Right lobe of liver (tissue), 6 donors: ENCODE data around the gene ZMYND19. TPM values are rescaled to one million over a fixed set of nuclear protein-coding genes. Genes with fewer than 3 reads are reported as not detected.
A peak's percentile ranks its signal among the peaks of the same experiment; 100 is the strongest.

Experiments used
- ATAC-seq, 4 donors: fragments of 200-7000 bp; cut with Tn5 transposase; one replicate each; pipeline ENCODE4 v1.9.1; 2020; ENCODE audit warnings: mild to moderate bottlenecking in 4 of 4, moderate library complexity in 4 of 4
- DNase-seq, 3 donors: peaks; one replicate each; pipeline ENCODE4 v3.0.0-alpha.2; 2020
- H3K27ac ChIP-seq, 3 donors: fragments of 200-600 bp; one replicate each; pipeline ENCODE4 v1.8.0; 2022
- H3K27me3 ChIP-seq, 2 donors: fragments of 200-600 bp; one replicate each; pipeline ENCODE4 v1.8.0; 2022
- H3K36me3 ChIP-seq, 4 donors: fragments of 200-600 bp; sonication (generic) in 1 of 4; one replicate each; pipeline versions ENCODE4 v1.5.1 to v1.8.0; 2017 to 2022; ENCODE audit warnings: control low read depth in 1 of 4
- H3K4me1 ChIP-seq, 4 donors: fragments of 200-600 bp; sonication (generic) in 1 of 4; one replicate each; pipeline versions ENCODE4 v1.5.1 to v1.8.0; 2017 to 2022; ENCODE audit warnings: control low read depth in 1 of 4
- H3K4me3 ChIP-seq, 3 donors: fragments of 200-600 bp; one replicate each; pipeline ENCODE4 v1.8.0; 2022
- H3K9me3 ChIP-seq, 4 donors: fragments of 200-600 bp; sonication (generic) in 1 of 4; one replicate each; pipeline versions ENCODE4 v1.5.1 to v1.8.0; 2017 to 2022; ENCODE audit warnings: control low read depth in 1 of 4
- POLR2A ChIP-seq: fragments of 450-650 bp; IDR thresholded peaks from one replicate; pipeline ENCODE4 v1.6.1; 2017; ENCODE audit warnings: antibody characterized with exemption, mild to moderate bottlenecking
- WGBS: methylation state at CpG from one replicate; pipeline ENCODE4 v1.1.6; 2018; ENCODE audit warnings: low coverage, low lambda C conversion rate; ENCODE audit not compliant: insufficient coverage; ENCODE audit errors: missing lambda C conversion rate; 5-methylcytosine and 5-hydroxymethylcytosine counted together
- intact Hi-C, 2 donors: fragments of 100-400 bp; cut with DNase I; formaldehyde crosslinking; loops; one replicate each; pipeline versions ENCODE4 v1.11.2 to v1.14.1; 2022
- total RNA-seq, 6 experiments: library from RNA; depleted of rRNA in 2 of 6; stranded (reverse); fragments of >200 nt in 2 of 6; fragmentation: NEBNext Ultra II Directional in 3 of 6; extraction: Animal tissue kit (Norgen Biotek cat#: 25700) in 3 of 6; gene quantifications; one replicate each; pipeline versions ENCODE4 v1.1.0 to v1.2.4, GENCODE V29; 2016 to 2023
- TF ChIP-seq, protein P1 (sequence below), 4 donors: fragments of 200-600 bp in 3 of 4; fragments of 450-650 bp in 1 of 4; IDR thresholded peaks; one replicate each; pipeline versions ENCODE4 v1.5.1 to v1.8.0; 2016 to 2022; ENCODE audit warnings: antibody characterized with exemption in 4 of 4, mild to moderate bottlenecking in 2 of 4
- donor health status: DM: no; HTN: yes; CAD: no.
- donor health status: DM: no; HTN: no; CAD: no.
- donor health status: DM: no; HTN: no; CAD: no.
- donor health status: DM: no; HTN: yes; CAD: no.
- donor health status: DM: no; HTN: yes; CAD: no.

Gene ZMYND19
- total RNA-seq, 6 experiments from 2014 or later, result 8.4 to 11.7 (median 9.0) TPM

DNA sequence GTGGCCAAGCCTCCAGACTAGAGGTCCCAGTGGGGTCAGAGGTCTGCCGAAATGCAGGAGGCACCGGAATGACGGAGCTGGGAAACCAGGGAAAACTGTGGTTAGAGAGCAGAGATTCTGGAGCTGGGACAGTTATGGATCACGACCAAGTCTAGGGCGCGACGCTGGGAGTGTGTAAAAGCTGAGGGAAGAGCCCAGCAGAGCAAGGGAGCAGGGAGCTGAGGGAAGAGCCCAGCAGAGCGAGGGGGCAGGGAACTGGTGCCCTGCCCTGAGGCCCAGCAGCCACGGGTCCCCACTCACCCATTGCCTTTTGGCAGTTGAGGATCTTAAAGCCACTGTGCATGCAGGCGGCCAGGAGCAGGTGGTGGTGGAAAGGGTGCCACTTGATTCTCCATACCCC lies 26.2 kb downstream of the ZMYND19 start:
- peaks cover 0 to 9% (median 0%) of the 10 kb centered on the region in 4 donors for H3K4me1 ChIP-seq
- peaks cover 0 to 19% (median 0%) of the 10 kb centered on the region in 4 donors for H3K36me3 ChIP-seq
- TF ChIP-seq, protein P1, sequence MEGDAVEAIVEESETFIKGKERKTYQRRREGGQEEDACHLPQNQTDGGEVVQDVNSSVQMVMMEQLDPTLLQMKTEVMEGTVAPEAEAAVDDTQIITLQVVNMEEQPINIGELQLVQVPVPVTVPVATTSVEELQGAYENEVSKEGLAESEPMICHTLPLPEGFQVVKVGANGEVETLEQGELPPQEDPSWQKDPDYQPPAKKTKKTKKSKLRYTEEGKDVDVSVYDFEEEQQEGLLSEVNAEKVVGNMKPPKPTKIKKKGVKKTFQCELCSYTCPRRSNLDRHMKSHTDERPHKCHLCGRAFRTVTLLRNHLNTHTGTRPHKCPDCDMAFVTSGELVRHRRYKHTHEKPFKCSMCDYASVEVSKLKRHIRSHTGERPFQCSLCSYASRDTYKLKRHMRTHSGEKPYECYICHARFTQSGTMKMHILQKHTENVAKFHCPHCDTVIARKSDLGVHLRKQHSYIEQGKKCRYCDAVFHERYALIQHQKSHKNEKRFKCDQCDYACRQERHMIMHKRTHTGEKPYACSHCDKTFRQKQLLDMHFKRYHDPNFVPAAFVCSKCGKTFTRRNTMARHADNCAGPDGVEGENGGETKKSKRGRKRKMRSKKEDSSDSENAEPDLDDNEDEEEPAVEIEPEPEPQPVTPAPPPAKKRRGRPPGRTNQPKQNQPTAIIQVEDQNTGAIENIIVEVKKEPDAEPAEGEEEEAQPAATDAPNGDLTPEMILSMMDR (IDR thresholded peaks at IDR 0.05), result no peak
- no peak for TF ChIP-seq POLR2A
- H3K9me3 ChIP-seq, result no peaks in the 10 kb centered on the region
- no peaks in the 10 kb centered on the region for H3K27me3 ChIP-seq
- ATAC-seq (no peak), DNase-seq (no peak)
- no peak overlapping the region for H3K4me3 ChIP-seq
- 89% methylated on average over 10 of the region's 10 CpGs for WGBS
- H3K27ac ChIP-seq, result no peak overlapping the region
- intact Hi-C loops, result no loop called here

DNA sequence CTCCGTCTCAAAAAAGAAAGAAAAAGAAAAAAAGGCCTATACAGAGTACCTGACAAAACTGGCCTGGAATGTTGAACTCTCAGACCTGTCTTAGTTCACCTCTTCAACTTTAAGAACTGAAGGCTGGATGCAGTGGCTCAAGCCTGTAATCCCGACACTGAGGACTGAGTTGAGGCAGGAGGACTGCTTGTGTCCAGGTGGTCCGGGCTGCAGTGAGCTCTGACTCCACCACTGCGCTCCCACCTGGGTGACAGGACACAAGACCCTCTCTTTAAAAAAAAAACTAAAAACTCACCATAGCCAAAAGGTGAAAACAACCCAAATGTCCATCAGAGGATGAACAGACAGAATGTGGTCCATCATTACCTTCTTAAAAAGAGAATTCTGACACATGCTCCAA lies 32.2 kb downstream of the ZMYND19 start:
- DNase-seq, result no peak
- TF ChIP-seq, protein P1 (IDR thresholded peaks at IDR 0.05), result no peak
- TF ChIP-seq POLR2A, result no peak
- ATAC-seq, result no peak
- peaks cover 0 to 10% (median 0%) of the 10 kb centered on the region in 4 donors for H3K4me1 ChIP-seq
- H3K27ac ChIP-seq, result no peak overlapping the region
- WGBS, result 94% methylated on average over 4 of the region's 4 CpGs
- no peaks in the 10 kb centered on the region for H3K9me3 ChIP-seq
- peaks cover 0 to 35% (median 7%) of the 10 kb centered on the region in 4 donors for H3K36me3 ChIP-seq
- no peaks in the 10 kb centered on the region for H3K27me3 ChIP-seq
- no peak overlapping the region for H3K4me3 ChIP-seq
- intact Hi-C loops, result no loop called here

DNA sequence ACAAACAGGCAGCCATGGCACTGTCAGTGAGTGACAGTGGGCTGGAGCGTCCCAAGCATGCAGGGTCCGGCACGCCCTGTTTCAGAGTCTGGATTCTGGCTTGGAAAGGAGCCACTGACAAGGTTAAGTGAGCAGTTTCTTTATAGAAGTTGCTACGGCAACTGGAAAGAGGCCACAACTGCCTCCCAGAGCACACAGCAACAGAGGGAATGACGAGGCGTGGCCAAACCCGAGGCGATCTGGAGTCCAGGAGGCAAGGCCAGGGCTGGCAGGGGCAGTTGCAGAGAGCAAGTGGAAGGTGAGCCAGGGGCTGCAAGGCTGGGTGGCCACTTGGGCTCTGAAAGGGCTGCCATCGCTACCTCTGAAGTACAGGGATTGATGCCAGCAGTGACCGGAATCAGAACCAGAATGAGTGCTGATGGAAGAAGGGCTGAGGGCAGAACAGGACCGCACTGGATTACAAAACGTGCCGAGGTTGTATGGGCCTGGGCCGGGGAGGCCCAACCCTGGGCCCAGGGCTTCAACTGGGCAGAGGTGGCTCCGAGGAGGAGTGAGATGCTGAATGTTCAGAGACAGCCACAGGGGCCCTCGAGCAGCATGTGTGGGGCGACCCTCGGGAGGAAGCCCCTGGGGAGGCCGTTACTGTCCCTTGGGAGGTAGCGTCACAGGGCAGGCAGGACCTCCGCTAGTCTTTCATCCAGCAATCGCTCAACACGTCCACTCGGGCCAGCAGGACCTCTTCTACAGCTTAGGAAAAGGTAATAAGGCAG lies 34.1 kb downstream of the ZMYND19 start:
- Histone ChIP-seq H3K36me3 (peaks cover 0 to 29% (median 7%) of the 10 kb centered on the region in 4 donors), H3K4me3 (no peak overlapping the region), H3K9me3 (no peaks in the 10 kb centered on the region), H3K27me3 (no peaks in the 10 kb centered on the region), H3K4me1 (peaks cover 0 to 14% (median 3%) of the 10 kb centered on the region in 4 donors), H3K27ac (no peak overlapping the region)
- peak in 1 of 3 donors; percentile 84 for DNase-seq
- peak in 2 of 4 donors; percentile 10 to 19 for ATAC-seq
- TF ChIP-seq, protein P1 (IDR thresholded peaks at IDR 0.05), result no peak
- TF ChIP-seq POLR2A, result no peak
- 42% methylated on average over 5 of the region's 24 CpGs for WGBS
- intact Hi-C loops, result no loop called here

GRCh38 chr9:137555179-137555578 lies 35.1 kb downstream of the ZMYND19 start:
- DNase-seq (no peak), ATAC-seq (no peak)
- intact Hi-C loops, result no loop called here
- no peak overlapping the region for H3K27ac ChIP-seq
- WGBS, result 83% methylated on average over 2 of the region's 10 CpGs
- no peaks in the 10 kb centered on the region for H3K27me3 ChIP-seq
- H3K4me1 ChIP-seq, result peaks cover 0 to 9% (median 3%) of the 10 kb centered on the region in 4 donors
- peaks cover 0 to 29% (median 7%) of the 10 kb centered on the region in 4 donors for H3K36me3 ChIP-seq
- no peak overlapping the region for H3K4me3 ChIP-seq
- H3K9me3 ChIP-seq, result no peaks in the 10 kb centered on the region
- no peak for TF ChIP-seq POLR2A
- TF ChIP-seq, protein P1 (IDR thresholded peaks at IDR 0.05), result no peak
